Sigmoid colon (tissue), 7 donors: ENCODE data around the gene ZNF282. TPM values are rescaled to one million over a fixed set of nuclear protein-coding genes. Genes with fewer than 3 reads are reported as not detected.
A peak's percentile ranks its signal among the peaks of the same experiment; 100 is the strongest.

Experiments
- DNase-seq: peaks from one replicate; pipeline ENCODE4 v3.0.0-alpha.2; 2019
- H3K27ac ChIP-seq, 4 donors: fragments of 200-600 bp; sonication (generic); one replicate each; pipeline ENCODE4 v1.5.1; 2016 to 2019; ENCODE audit warnings: mild to moderate bottlenecking in 1 of 4
- H3K27me3 ChIP-seq, 3 donors: fragments of 200-600 bp; sonication (generic); one replicate each; pipeline ENCODE4 v1.5.1; 2019; ENCODE audit warnings: mild to moderate bottlenecking in 1 of 3
- H3K36me3 ChIP-seq, 4 donors: fragments of 200-600 bp; sonication (generic); one replicate each; pipeline ENCODE4 v1.5.1; 2016 to 2019
- H3K4me1 ChIP-seq, 4 donors: fragments of 200-600 bp; sonication (generic); one replicate each; pipeline ENCODE4 v1.5.1; 2017 to 2019
- H3K4me3 ChIP-seq, 4 donors: fragments of 200-600 bp; sonication (generic); one replicate each; pipeline ENCODE4 v1.5.1; 2017 to 2019; ENCODE audit warnings: mild to moderate bottlenecking in 2 of 4, moderate library complexity in 1 of 4
- H3K9me3 ChIP-seq, 4 donors: fragments of 200-600 bp in 3 of 4; sonication (generic) in 3 of 4; one replicate each; pipeline versions ENCODE4 v1.5.1 to v1.6.1; 2013 to 2019
- EP300 ChIP-seq, 4 donors: sonication (generic); formaldehyde crosslinking; IDR thresholded peaks; one replicate each; pipeline ENCODE4 v1.6.1; 2017; ENCODE audit warnings: antibody characterized with exemption in 4 of 4
- POLR2A ChIP-seq, 2 donors: fragments of 450-650 bp; IDR thresholded peaks; one replicate each; pipeline ENCODE4 v1.6.1; 2016; ENCODE audit warnings: antibody characterized with exemption in 2 of 2, mild to moderate bottlenecking in 2 of 2, moderate library complexity in 2 of 2
- POLR2AphosphoS5 ChIP-seq, 4 donors: sonication (generic); formaldehyde crosslinking; IDR thresholded peaks; one replicate each; pipeline ENCODE4 v1.6.1; 2017; ENCODE audit warnings: antibody characterized with exemption in 4 of 4
- WGBS, 2 donors: extraction: QIAGEN DNeasy Blood & Tissue Kit; methylation state at CpG; one replicate each; pipeline ENCODE4 v1.1.7; 2013; 5-methylcytosine and 5-hydroxymethylcytosine counted together
- intact Hi-C: fragments of 100-400 bp; cut with DNase I; formaldehyde crosslinking; loops from one replicate; pipeline ENCODE4 v1.15.1; 2023
- polyA plus RNA-seq, 3 donors: library from polyadenylated mRNA; stranded (reverse); fragments of 200-250 nt; gene quantifications; one replicate each; pipeline ENCODE4 v1.2.3, GENCODE V29; 2013
- total RNA-seq, 4 donors: library from RNA; depleted of rRNA; stranded (reverse); fragments of >200 nt; gene quantifications; one replicate each; pipeline ENCODE4 v1.1.0, GENCODE V29; 2016
- TF ChIP-seq, protein P1 (sequence below), 4 experiments: fragments of 450-650 bp in 3 of 4; fragments of 200-600 bp in 1 of 4; IDR thresholded peaks; one replicate each; pipeline ENCODE4 v1.5.1; 2016 to 2019; ENCODE audit warnings: antibody characterized with exemption in 4 of 4, mild to moderate bottlenecking in 3 of 4, moderate library complexity in 2 of 4
- donor health status: healthy with polysubstance abuse.
- donor health status: Bipolar disorder and iron deficiency.
- donor health status: healthy.

ZNF282 gene
- total and polyA plus RNA-seq, 7 donors: 6.9 to 24.9 (median 13.8) TPM

- TF ChIP-seq EP300 (IDR thresholded peaks at IDR 0.05) (no peak), POLR2A (IDR thresholded peaks at IDR 0.05) (no peak)
- TF ChIP-seq, protein P1, sequence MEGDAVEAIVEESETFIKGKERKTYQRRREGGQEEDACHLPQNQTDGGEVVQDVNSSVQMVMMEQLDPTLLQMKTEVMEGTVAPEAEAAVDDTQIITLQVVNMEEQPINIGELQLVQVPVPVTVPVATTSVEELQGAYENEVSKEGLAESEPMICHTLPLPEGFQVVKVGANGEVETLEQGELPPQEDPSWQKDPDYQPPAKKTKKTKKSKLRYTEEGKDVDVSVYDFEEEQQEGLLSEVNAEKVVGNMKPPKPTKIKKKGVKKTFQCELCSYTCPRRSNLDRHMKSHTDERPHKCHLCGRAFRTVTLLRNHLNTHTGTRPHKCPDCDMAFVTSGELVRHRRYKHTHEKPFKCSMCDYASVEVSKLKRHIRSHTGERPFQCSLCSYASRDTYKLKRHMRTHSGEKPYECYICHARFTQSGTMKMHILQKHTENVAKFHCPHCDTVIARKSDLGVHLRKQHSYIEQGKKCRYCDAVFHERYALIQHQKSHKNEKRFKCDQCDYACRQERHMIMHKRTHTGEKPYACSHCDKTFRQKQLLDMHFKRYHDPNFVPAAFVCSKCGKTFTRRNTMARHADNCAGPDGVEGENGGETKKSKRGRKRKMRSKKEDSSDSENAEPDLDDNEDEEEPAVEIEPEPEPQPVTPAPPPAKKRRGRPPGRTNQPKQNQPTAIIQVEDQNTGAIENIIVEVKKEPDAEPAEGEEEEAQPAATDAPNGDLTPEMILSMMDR (IDR thresholded peaks at IDR 0.05): no peak
- intact Hi-C loops: loop anchor here (5.0 to 10.0 kb wide), 6 partner anchors 41 to 519 kb away; partner anchors contain the start of genes ZNF212, ZNF398, ZNF425 and ZNF746
- peak; percentile 53 for DNase-seq
- Histone ChIP-seq H3K27ac (peak overlapping the region; percentile 92 to 95 (median 94)), H3K9me3 (no peaks in the 10 kb centered on the region), H3K4me3 (peak overlapping the region; percentile 55 to 89 (median 76)), H3K4me1 (peaks cover 0 to 31% (median 25%) of the 10 kb centered on the region in 4 donors), H3K27me3 (no peaks in the 10 kb centered on the region), H3K36me3 (peaks cover 20 to 32% (median 27%) of the 10 kb centered on the region in 4 donors)
- WGBS, 2 donors: 1 to 4% methylated on average over 17 of the region's 17 CpGs
These were observed 882 bp downstream of the ZNF282 start for GRCh38 chr7:149196151-149196704.

DNA sequence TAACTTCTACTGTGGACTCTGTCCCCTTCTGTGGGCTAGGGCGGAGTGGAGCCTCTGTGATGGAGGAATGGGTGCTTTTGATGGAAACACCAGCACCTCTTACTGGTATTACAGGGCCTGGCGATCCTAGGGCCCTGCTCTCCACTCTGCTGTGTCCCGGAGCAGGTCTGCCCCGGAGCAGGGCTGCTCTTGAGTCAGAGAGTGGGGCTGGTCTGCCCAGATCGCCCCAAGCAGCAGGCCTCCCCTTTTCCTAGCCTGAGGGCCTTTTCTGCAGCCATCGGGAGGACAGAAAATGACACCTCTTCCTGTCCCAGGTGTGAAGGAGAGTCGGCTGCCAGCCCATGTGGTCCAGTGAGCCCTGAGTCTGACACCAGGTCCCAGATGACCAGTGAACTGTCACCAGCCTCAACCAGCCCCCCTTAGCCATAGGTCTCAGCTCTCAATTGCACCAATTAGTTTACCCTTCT is 1.4 kb downstream of the ZNF282 start:
- intact Hi-C loops: loop anchor here (5.0 to 10.0 kb wide), 6 partner anchors 41 to 518 kb away; partner anchors contain the start of genes ZNF212, ZNF398, ZNF425 and ZNF746
- Histone ChIP-seq H3K27ac (peak overlapping the region; percentile 92 to 95 (median 94)), H3K4me3 (peak overlapping the region; percentile 55 to 89 (median 76)), H3K9me3 (no peaks in the 10 kb centered on the region), H3K36me3 (peaks cover 20 to 37% (median 33%) of the 10 kb centered on the region in 4 donors), H3K27me3 (no peaks in the 10 kb centered on the region), H3K4me1 (peaks cover 0 to 31% (median 25%) of the 10 kb centered on the region in 4 donors)
- TF ChIP-seq POLR2A (IDR thresholded peaks at IDR 0.05): no peak
- TF ChIP-seq, protein P1 (IDR thresholded peaks at IDR 0.05): no peak
- TF ChIP-seq POLR2AphosphoS5 (IDR thresholded peaks at IDR 0.05): no peak
- WGBS, 2 donors: 4 to 26% methylated on average over 7 of the region's 7 CpGs
- DNase-seq: peak; percentile 58

DNA sequence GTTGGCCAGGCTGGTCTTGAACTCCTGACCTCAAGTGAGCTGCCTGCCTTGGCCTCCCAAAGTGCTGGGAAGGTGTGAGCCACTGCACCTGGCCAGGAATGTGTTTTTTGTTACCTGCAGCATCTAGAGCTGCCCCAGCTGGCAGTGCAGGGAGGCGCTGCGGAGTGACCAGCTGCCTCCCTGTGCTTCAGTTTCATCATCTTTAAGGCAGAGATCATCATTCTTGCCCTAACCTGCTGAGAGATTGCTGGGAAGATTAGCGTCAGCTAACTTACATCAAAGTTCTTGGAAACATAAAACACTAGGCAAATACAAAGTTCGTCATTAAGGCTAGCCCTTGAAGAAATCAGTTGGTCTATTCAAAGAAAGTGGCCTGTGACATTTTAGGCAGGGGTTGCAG is 2.3 kb downstream of the ZNF282 start:
- peak overlapping the region in 2 of 4 donors; percentile 93 to 95 for H3K27ac ChIP-seq
- H3K36me3 ChIP-seq: peaks cover 24 to 46% (median 38%) of the 10 kb centered on the region in 4 donors
- peaks cover 0 to 34% (median 27%) of the 10 kb centered on the region in 4 donors for H3K4me1 ChIP-seq
- intact Hi-C loops: loop anchor here (5.0 to 10.0 kb wide), 6 partner anchors 40 to 517 kb away; partner anchors contain the start of genes ZNF212, ZNF398, ZNF425 and ZNF746
- peak; percentile 11 for DNase-seq
- H3K4me3 ChIP-seq: no peak overlapping the region
- 65 to 84% methylated on average over 4 of the region's 4 CpGs for WGBS, 2 donors
- no peaks in the 10 kb centered on the region for H3K9me3 ChIP-seq
- H3K27me3 ChIP-seq: no peaks in the 10 kb centered on the region
- no peak for TF ChIP-seq EP300 (IDR thresholded peaks at IDR 0.05)
- TF ChIP-seq POLR2A (IDR thresholded peaks at IDR 0.05): no peak
- TF ChIP-seq, protein P1 (IDR thresholded peaks at IDR 0.05): no peak
- TF ChIP-seq POLR2AphosphoS5 (IDR thresholded peaks at IDR 0.05): no peak

DNA sequence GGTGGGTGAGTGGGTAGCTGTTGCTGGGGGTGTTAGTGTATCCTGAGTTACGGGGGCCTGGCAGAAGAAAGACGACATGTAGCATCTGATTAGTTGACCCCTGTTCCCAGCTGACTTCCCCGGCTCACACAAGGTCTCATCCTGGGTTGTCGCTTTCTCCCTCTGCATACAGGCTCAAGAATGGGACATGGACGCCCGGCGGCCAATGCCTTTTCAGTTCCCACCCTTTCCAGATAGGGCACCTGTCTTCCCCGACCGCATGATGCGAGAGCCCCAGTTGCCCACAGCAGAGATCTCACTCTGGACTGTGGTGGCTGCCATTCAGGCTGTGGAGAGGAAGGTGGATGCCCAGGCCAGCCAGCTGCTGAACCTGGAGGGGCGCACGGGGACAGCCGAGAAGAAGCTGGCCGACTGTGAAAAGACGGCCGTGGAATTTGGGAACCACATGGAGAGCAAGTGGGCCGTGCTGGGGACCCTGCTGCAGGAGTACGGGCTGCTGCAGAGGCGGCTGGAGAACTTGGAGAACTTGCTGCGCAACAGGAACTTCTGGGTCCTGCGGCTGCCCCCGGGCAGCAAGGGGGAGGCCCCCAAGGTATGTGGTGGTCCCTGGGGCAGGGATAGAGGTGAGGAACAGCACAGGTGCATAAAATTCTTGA is 2.9 kb downstream of the ZNF282 start:
- peak; percentile 29 for DNase-seq
- Histone ChIP-seq H3K27ac (no peak overlapping the region), H3K36me3 (peaks cover 25 to 52% (median 40%) of the 10 kb centered on the region in 4 donors), H3K9me3 (no peaks in the 10 kb centered on the region), H3K4me1 (peaks cover 0 to 40% (median 29%) of the 10 kb centered on the region in 4 donors), H3K4me3 (no peak overlapping the region), H3K27me3 (no peaks in the 10 kb centered on the region)
- TF ChIP-seq, protein P1 (IDR thresholded peaks at IDR 0.05): no peak
- TF ChIP-seq POLR2A (IDR thresholded peaks at IDR 0.05) (no peak), EP300 (IDR thresholded peaks at IDR 0.05) (no peak), POLR2AphosphoS5 (IDR thresholded peaks at IDR 0.05) (no peak)
- intact Hi-C loops: loop anchor here (5.0 to 10.0 kb wide), 6 partner anchors 39 to 517 kb away; partner anchors contain the start of genes ZNF212, ZNF398, ZNF425 and ZNF746
- 92 to 94% methylated on average over 22 of the region's 22 CpGs for WGBS, 2 donors
